Body of pancreas (tissue), 4 donors: ENCODE data around the gene SLC24A3. TPM values are rescaled to one million over a fixed set of nuclear protein-coding genes. Genes with fewer than 3 reads are reported as not detected.

Experiments used
- ATAC-seq: fragments of 150-250 bp; one replicate; pipeline ENCODE4 v1.9.1; 2016
- DNase-seq, 4 donors: peaks; one replicate each; pipeline ENCODE4 v3.0.0-alpha.2; 2019
- H3K27ac ChIP-seq, 4 donors: fragments of 200-600 bp; sonication (generic); 1 replicate in 3 of 4; 2 replicates in 1 of 4; pipeline versions ENCODE4 v1.5.1 to v1.6.1; 2016 to 2019; ENCODE audit warnings: mild to moderate bottlenecking in 1 of 4, mixed read lengths in 1 of 4, moderate library complexity in 1 of 4
- H3K27me3 ChIP-seq, 2 donors: fragments of 200-600 bp; sonication (generic); one replicate each; pipeline ENCODE4 v1.6.0; 2016; ENCODE audit warnings: mild to moderate bottlenecking in 1 of 2
- H3K36me3 ChIP-seq, 2 donors: fragments of 200-600 bp; sonication (generic); replicated peaks in 1 of 2; 2 replicates each; pipeline ENCODE4 v1.5.1; 2016; ENCODE audit warnings: low read depth in 2 of 2; ENCODE audit not compliant: insufficient read depth in 1 of 2
- H3K4me1 ChIP-seq: fragments of 200-600 bp; sonication (generic); one replicate; pipeline ENCODE4 v1.6.0; 2016
- H3K4me3 ChIP-seq, 2 donors: fragments of 200-600 bp; sonication (generic); 1 replicate in 1 of 2; 2 replicates in 1 of 2; pipeline ENCODE4 v1.5.1; 2016 to 2019
- H3K9me3 ChIP-seq, 3 donors: fragments of 200-600 bp; sonication (generic); 1 replicate in 2 of 3; 2 replicates in 1 of 3; pipeline ENCODE4 v1.5.1; 2016
- POLR2A ChIP-seq, 3 donors: fragments of 450-650 bp; IDR thresholded peaks; one replicate each; pipeline ENCODE4 v1.6.1; 2016; ENCODE audit warnings: antibody characterized with exemption in 3 of 3, mild to moderate bottlenecking in 2 of 3
- WGBS, 2 donors: methylation state at CpG; one replicate each; pipeline ENCODE4 v1.1.5; 2017; 5-methylcytosine and 5-hydroxymethylcytosine counted together
- intact Hi-C: fragments of 100-400 bp; cut with DNase I; formaldehyde crosslinking; loops from one replicate; pipeline ENCODE4 v1.15.1; 2023
- total RNA-seq, 2 donors: library from RNA; depleted of rRNA; stranded (reverse); fragments of >200 nt; gene quantifications; one replicate each; pipeline ENCODE4 v1.1.0, GENCODE V29; 2016
- TF ChIP-seq, protein P1 (sequence below), 7 experiments: fragments of 450-650 bp in 4 of 7; fragments of 200-600 bp in 3 of 7; sonication (generic) in 3 of 7; IDR thresholded peaks; one replicate each; pipeline ENCODE4 v1.5.1; 2016 to 2019; ENCODE audit warnings: antibody characterized with exemption in 7 of 7

Gene SLC24A3
- total RNA-seq, 2 donors from 2014 or later = 0.66 to 1.0 TPM

DNA sequence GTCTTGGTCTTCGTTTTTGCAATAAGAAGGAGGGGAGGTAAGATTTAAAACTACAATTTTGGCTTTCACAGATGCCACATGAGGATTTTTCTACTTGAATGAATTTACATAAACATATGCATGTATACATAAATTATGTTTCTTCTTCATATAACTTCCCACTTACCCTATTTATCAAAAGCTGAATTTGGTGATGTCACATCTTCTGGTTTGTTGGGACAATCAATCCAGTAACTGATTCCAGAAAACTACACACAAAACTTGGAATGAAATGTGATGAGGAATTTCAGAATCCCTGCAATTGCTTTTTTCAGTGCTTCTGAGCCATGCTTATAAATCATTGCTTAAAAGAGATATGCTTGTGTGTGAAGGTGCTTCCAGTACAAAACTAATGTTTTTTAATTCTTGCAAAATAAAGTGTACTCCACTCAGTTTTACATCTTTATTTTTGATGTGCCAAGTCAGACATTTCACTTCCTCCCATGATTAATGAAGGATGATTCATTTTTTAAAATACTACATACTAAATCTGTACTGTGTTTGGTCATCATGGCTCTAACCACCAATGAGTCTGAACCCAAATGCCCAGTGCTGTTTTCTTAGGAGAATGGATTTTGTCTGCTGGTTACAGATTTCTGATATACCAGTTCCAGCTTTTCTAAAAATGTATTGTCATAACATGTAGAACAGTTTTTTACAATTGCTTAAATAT is 513.5 kb downstream of the SLC24A3 start:
- ATAC-seq = no peak
- WGBS, 2 donors = 74 to 81% methylated on average over 1 of the region's 1 CpG

DNA sequence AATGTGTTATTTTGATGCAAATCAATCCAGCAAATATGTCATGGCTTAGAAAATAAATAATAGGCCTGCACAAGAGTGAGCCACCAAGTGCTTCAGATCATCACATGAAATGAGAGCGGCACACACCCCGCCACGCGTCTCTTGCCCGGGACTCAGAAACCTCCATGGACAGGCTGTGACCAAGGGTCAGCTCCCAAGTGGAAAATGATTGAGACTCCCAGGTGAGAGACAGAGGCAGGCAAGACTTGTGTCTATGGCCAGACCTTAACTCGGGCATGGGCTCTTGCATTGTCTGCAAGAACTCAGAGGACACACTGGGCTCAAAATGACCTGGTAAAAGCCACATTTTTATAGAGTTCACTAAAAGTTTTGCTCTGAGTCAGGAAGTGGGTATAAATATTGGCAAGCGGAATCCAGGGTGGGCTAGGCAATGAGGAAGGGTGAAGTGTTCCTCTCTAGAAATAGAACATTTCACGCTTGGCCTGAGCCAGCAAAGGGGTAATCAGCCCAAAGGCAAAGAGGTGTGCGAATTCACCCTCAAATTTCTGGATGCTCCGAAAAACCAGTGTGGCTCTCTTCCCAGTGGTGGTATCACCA is 514.9 kb downstream of the SLC24A3 start:
- Histone ChIP-seq H3K4me3 (no peak overlapping the region), H3K27ac (no peak overlapping the region), H3K27me3 (no peaks in the 10 kb centered on the region), H3K9me3 (no peaks in the 10 kb centered on the region), H3K36me3 (no peaks in the 10 kb centered on the region), H3K4me1 (no peaks in the 10 kb centered on the region)
- ATAC-seq (no peak), DNase-seq (no peak)
- TF ChIP-seq POLR2A (IDR thresholded peaks at IDR 0.05) = no peak
- TF ChIP-seq, protein P1, sequence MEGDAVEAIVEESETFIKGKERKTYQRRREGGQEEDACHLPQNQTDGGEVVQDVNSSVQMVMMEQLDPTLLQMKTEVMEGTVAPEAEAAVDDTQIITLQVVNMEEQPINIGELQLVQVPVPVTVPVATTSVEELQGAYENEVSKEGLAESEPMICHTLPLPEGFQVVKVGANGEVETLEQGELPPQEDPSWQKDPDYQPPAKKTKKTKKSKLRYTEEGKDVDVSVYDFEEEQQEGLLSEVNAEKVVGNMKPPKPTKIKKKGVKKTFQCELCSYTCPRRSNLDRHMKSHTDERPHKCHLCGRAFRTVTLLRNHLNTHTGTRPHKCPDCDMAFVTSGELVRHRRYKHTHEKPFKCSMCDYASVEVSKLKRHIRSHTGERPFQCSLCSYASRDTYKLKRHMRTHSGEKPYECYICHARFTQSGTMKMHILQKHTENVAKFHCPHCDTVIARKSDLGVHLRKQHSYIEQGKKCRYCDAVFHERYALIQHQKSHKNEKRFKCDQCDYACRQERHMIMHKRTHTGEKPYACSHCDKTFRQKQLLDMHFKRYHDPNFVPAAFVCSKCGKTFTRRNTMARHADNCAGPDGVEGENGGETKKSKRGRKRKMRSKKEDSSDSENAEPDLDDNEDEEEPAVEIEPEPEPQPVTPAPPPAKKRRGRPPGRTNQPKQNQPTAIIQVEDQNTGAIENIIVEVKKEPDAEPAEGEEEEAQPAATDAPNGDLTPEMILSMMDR (IDR thresholded peaks at IDR 0.05) = no peak
- intact Hi-C loops = no loop called here
- 88 to 90% methylated on average over 10 of the region's 10 CpGs for WGBS, 2 donors

More for the DNA sequence above, 513.5 kb downstream of the SLC24A3 start:
- intact Hi-C loops = no loop called here
- no peak for DNase-seq
- H3K27ac ChIP-seq = no peak overlapping the region
- no peaks in the 10 kb centered on the region for H3K27me3 ChIP-seq
- H3K36me3 ChIP-seq = no peaks in the 10 kb centered on the region
- no peaks in the 10 kb centered on the region for H3K9me3 ChIP-seq
- TF ChIP-seq, protein P1 (IDR thresholded peaks at IDR 0.05) = no peak
- TF ChIP-seq POLR2A (IDR thresholded peaks at IDR 0.05) = no peak
- no peaks in the 10 kb centered on the region for H3K4me1 ChIP-seq
- no peak overlapping the region for H3K4me3 ChIP-seq

DNA sequence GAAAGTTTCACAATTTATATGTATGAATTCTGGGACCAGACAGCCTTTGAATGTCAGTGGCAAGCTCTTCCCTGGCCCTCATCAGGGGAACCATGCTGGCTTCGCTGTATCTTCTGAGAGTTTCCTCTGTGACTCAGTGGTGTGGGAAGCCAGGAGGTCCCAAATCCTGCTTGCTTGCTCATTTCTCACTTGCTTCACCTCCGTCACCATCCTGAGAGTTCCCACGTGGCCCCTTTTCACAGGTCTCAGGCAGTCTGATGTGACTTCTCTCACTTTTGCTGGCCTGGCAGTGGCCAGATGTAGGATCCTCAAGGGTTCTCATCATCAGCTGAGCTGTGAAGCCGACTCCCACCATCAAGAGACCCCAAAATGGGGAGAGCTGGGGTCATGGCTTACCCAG is 517.2 kb downstream of the SLC24A3 start:
- DNase-seq (no peak), ATAC-seq (no peak)
- TF ChIP-seq, protein P1 (IDR thresholded peaks at IDR 0.05) = no peak
- TF ChIP-seq POLR2A (IDR thresholded peaks at IDR 0.05) = no peak
- 76 to 81% methylated on average over 4 of the region's 4 CpGs for WGBS, 2 donors
- Histone ChIP-seq H3K9me3 (no peaks in the 10 kb centered on the region), H3K27ac (no peak overlapping the region), H3K36me3 (no peaks in the 10 kb centered on the region), H3K4me1 (no peaks in the 10 kb centered on the region), H3K27me3 (no peaks in the 10 kb centered on the region), H3K4me3 (no peak overlapping the region)
- intact Hi-C loops = no loop called here

DNA sequence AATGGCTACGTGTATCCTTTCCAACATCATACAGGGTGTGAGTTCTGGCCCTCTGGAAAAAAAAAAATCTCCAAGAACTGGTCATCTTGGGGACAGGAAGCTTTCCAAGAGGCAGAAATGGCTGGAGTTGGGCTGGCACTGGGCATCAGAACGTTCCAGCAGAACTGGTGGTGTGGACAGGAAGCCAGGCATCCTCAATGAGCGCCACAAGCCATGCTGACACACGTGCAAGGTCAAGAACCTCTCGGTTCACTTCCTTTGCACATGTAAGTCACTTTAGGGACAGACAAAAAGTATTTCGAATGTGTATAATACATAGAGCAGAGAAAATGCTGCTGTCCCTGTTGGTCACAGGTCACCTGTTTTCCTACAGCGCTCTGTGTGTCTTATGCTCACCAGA is 518.3 kb downstream of the SLC24A3 start:
- Histone ChIP-seq H3K9me3 (no peaks in the 10 kb centered on the region), H3K36me3 (no peaks in the 10 kb centered on the region), H3K27me3 (no peaks in the 10 kb centered on the region), H3K27ac (no peak overlapping the region), H3K4me3 (no peak overlapping the region), H3K4me1 (peaks cover 3% of the 10 kb centered on the region)
- no peak for DNase-seq
- intact Hi-C loops = no loop called here
- ATAC-seq = no peak
- TF ChIP-seq POLR2A (IDR thresholded peaks at IDR 0.05) = no peak
- TF ChIP-seq, protein P1 (IDR thresholded peaks at IDR 0.05) = no peak
- 71 to 72% methylated on average over 7 of the region's 7 CpGs for WGBS, 2 donors

DNA sequence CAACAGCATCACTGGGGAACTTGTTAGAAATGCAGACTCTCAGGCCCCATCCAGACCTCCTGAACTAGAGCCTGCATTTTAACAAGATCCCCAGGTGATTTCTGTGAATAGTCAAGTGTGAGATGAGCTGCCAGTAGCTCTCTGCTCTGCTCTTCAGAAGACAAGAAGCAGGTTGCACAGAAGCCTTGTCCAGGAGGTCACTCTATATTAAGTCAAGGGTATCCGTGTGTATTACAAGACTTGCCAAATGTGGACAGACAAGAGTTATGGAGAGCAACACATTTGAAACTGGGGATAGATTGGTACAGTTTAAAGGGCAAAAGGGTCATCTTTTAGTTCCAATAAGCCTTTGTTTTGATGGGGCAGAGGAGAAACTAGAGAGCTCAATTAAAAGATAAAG is 522.4 kb downstream of the SLC24A3 start:
- intact Hi-C loops = no loop called here
- ATAC-seq (no peak), DNase-seq (no peak)
- H3K27me3 ChIP-seq = no peaks in the 10 kb centered on the region
- TF ChIP-seq, protein P1 (IDR thresholded peaks at IDR 0.05) = no peak
- TF ChIP-seq POLR2A (IDR thresholded peaks at IDR 0.05) = no peak
- peaks cover 4% of the 10 kb centered on the region for H3K4me1 ChIP-seq
- 89% methylated on average over 1 of the region's 1 CpG for WGBS, 2 donors
- no peak overlapping the region for H3K27ac ChIP-seq
- no peaks in the 10 kb centered on the region for H3K36me3 ChIP-seq
- no peaks in the 10 kb centered on the region for H3K9me3 ChIP-seq
- H3K4me3 ChIP-seq = no peak overlapping the region
